ENCODE results near the gene ZDHHC18. TPM values are rescaled to one million over a fixed set of nuclear protein-coding genes. Genes with fewer than 3 reads are reported as not detected.
A peak's percentile ranks its signal among the peaks of the same experiment; 100 is the strongest.

The ZDHHC18 gene
- total RNA-seq, 3 donors from 2014 or later, result 22.8 to 30.5 (median 26.9) TPM

GRCh38 chr1:26858160-26858559, 31.7 kb downstream of the ZDHHC18 start:
- Histone ChIP-seq H3K4me1 (ENCODE audit: low read depth) (peaks cover 12% of the 10 kb centered on the region), H3K36me3 (ENCODE audit: low read depth) (no peaks in the 10 kb centered on the region), H3K4me3 (no peak overlapping the region), H3K9me3 (no peaks in the 10 kb centered on the region)
- TF ChIP-seq CTCF (IDR thresholded peaks at IDR 0.05), result no peak
- intact Hi-C loops (cut with DNase I, micrococcal nuclease), result no loop called here
- DNase-seq, result no peak
- no peak for ATAC-seq

GRCh38 chr1:26858891-26859640, 32.6 kb downstream of the ZDHHC18 start:
- ATAC-seq, result no peak

GRCh38 chr1:26861286-26861701, 34.8 kb downstream of the ZDHHC18 start:
- DNase-seq (no peak), ATAC-seq (no peak)
- intact Hi-C loops (cut with DNase I, micrococcal nuclease), result no loop called here
- peaks cover 8% of the 10 kb centered on the region for H3K4me1 ChIP-seq (ENCODE audit: low read depth)
- H3K36me3 ChIP-seq (ENCODE audit: low read depth), result no peaks in the 10 kb centered on the region
- H3K4me3 ChIP-seq, result no peak overlapping the region
- no peak for TF ChIP-seq CTCF (IDR thresholded peaks at IDR 0.05)
- H3K9me3 ChIP-seq, result no peaks in the 10 kb centered on the region

More at GRCh38 chr1:26858891-26859640, 32.6 kb downstream of the ZDHHC18 start:
- H3K36me3 ChIP-seq (ENCODE audit: low read depth), result no peaks in the 10 kb centered on the region
- H3K4me3 ChIP-seq, result no peak overlapping the region
- H3K9me3 ChIP-seq, result no peaks in the 10 kb centered on the region
- peaks cover 8% of the 10 kb centered on the region for H3K4me1 ChIP-seq (ENCODE audit: low read depth)
- no peak for DNase-seq
- no peak for TF ChIP-seq CTCF (IDR thresholded peaks at IDR 0.05)
- intact Hi-C loops (cut with DNase I, micrococcal nuclease), result no loop called here

GRCh38 chr1:26861889-26862378, 35.4 kb downstream of the ZDHHC18 start:
- no peaks in the 10 kb centered on the region for H3K36me3 ChIP-seq (ENCODE audit: low read depth)
- ATAC-seq (no peak), DNase-seq (peak in 2 of 3 donors; percentile 53 to 57)
- H3K4me1 ChIP-seq (ENCODE audit: low read depth), result peaks cover 8% of the 10 kb centered on the region
- no peak overlapping the region for H3K4me3 ChIP-seq
- intact Hi-C loops (cut with DNase I, micrococcal nuclease), result no loop called here
- TF ChIP-seq CTCF (IDR thresholded peaks at IDR 0.05), result no peak
- no peaks in the 10 kb centered on the region for H3K9me3 ChIP-seq

GRCh38 chr1:26862781-26863684, 36.5 kb downstream of the ZDHHC18 start, which contains the start of gene SFN:
TSS of gene SFN (plus strand) at chr1:26863149. CDS start at chr1:26863213, 64 bp downstream.
- intact Hi-C loops (cut with DNase I, micrococcal nuclease), result no loop called here
- ATAC-seq, result peak; percentile 77
- peak; percentile 91 to 95 (median 91) for DNase-seq
- no peaks in the 10 kb centered on the region for H3K36me3 ChIP-seq (ENCODE audit: low read depth)
- peaks cover 8% of the 10 kb centered on the region for H3K4me1 ChIP-seq (ENCODE audit: low read depth)
- no peaks in the 10 kb centered on the region for H3K9me3 ChIP-seq
- peak within 1 kb of the TSS; percentile 42 for H3K4me3 ChIP-seq
- TF ChIP-seq CTCF (IDR thresholded peaks at IDR 0.05), result peak; percentile 69
